HL-60 (cell line): Measurements from ENCODE around the gene RNF166.

Experiments used
- DNase-seq, 2 experiments: peaks; one replicate each; pipeline ENCODE4 v3.0.0-alpha.2; 2010 to 2020; ENCODE audit warnings: low read depth in 1 of 2, low spot score in 1 of 2
- H3K27ac ChIP-seq: fragments of 250-450 bp; sonication (Bioruptor Pico); replicated peaks from 2 replicates; pipeline ENCODE4 v1.5.1; 2020; ENCODE audit warnings: mild to moderate bottlenecking, moderate library complexity
- H3K27me3 ChIP-seq: fragments of 250-450 bp; sonication (Bioruptor Pico); 2 replicates; pipeline ENCODE4 v1.5.1; 2021; ENCODE audit warnings: mild to moderate bottlenecking, moderate library complexity; ENCODE audit not compliant: insufficient read depth, poor library complexity, severe bottlenecking
- H3K4me3 ChIP-seq: replicated peaks from 2 replicates; pipeline ENCODE4 v1.5.1; 2011; ENCODE audit warnings: mild to moderate bottlenecking, control low read depth, low read length; ENCODE audit not compliant: insufficient read depth
- CTCF ChIP-seq: IDR thresholded peaks from one replicate; pipeline ENCODE4 v1.5.1; 2011; ENCODE audit warnings: low read length, control low read depth, inconsistent platforms; ENCODE audit not compliant: insufficient read depth
- GABPA ChIP-seq: IDR thresholded peaks from 2 replicates; pipeline ENCODE4 v1.6.1; 2012; ENCODE audit warnings: low read depth
- POLR2AphosphoS5 ChIP-seq: IDR thresholded peaks from 2 replicates; pipeline ENCODE4 v1.6.1; 2012; ENCODE audit warnings: low read depth
- REST ChIP-seq: IDR thresholded peaks from 2 replicates; pipeline ENCODE4 v1.6.1; 2012; ENCODE audit warnings: low read depth; ENCODE audit not compliant: insufficient replicate concordance
- SPI1 ChIP-seq: IDR thresholded peaks from 2 replicates; pipeline ENCODE4 v1.6.1; 2012; ENCODE audit warnings: low read depth, mild to moderate bottlenecking, borderline replicate concordance
- microRNA-seq: library from miRNA; unstranded; fragments of <30 nt; microRNA quantifications from one replicate; pipeline ENCODE4, GENCODE V29; 2018

Gene RNF166

GRCh38 chr16:88647178-88648070 is 58.8 kb downstream of the RNF166 start:
- Histone ChIP-seq H3K27ac (no peak overlapping the region), H3K4me3 (no peak overlapping the region), H3K27me3 (no peaks in the 10 kb centered on the region)
- no peak for TF ChIP-seq POLR2AphosphoS5
- TF ChIP-seq SPI1: no peak
- no peak for TF ChIP-seq CTCF
- no peak for TF ChIP-seq GABPA
- TF ChIP-seq REST: no peak
- DNase-seq: no peak

Small RNA genes lying within 50 kb of the gene (microRNA-seq; reads per million reads assigned to microRNA genes)
- 1.5 reads per million for gene MIR4722
